Mucosa of stomach (tissue), 1 donor: Measurements from ENCODE around the gene RNF214.
"Not testable (repeated sequence)": the region's sequence is repeated elsewhere in the genome, so short reads cannot be mapped to it uniquely, and the experiment has no call there.

Source experiments
- H3K27me3 ChIP-seq: one replicate; pipeline ENCODE4 v1.7.0; 2013; ENCODE audit warnings: mild to moderate bottlenecking, low read length; ENCODE audit not compliant: control insufficient read depth, insufficient read depth
- H3K36me3 ChIP-seq: one replicate; pipeline ENCODE4 v1.7.0; 2013; ENCODE audit warnings: low read length; ENCODE audit not compliant: control insufficient read depth, insufficient read depth
- H3K4me1 ChIP-seq: one replicate; pipeline ENCODE4 v1.7.0; 2013; ENCODE audit warnings: mild to moderate bottlenecking, low read length; ENCODE audit not compliant: control insufficient read depth, insufficient read depth
- H3K4me3 ChIP-seq: one replicate; pipeline ENCODE4 v1.7.0; 2013; ENCODE audit warnings: low read length
- H3K9ac ChIP-seq: one replicate; pipeline ENCODE4 v1.7.0; 2013; ENCODE audit warnings: mild to moderate bottlenecking, low read length, moderate library complexity
- H3K9me3 ChIP-seq: one replicate; pipeline ENCODE4 v1.7.0; 2013; ENCODE audit warnings: mild to moderate bottlenecking, low read length, moderate library complexity; ENCODE audit not compliant: control insufficient read depth
- donor health status: Pancreatic carcinoma.

Gene RNF214

GRCh38 chr11:117327255-117327566 is 94.7 kb downstream of the RNF214 start:
- not testable (repeated sequence) for H3K4me1 ChIP-seq, H3K27me3 ChIP-seq, H3K36me3 ChIP-seq, H3K4me3 ChIP-seq, H3K9me3 ChIP-seq, H3K9ac ChIP-seq

- H3K27me3 ChIP-seq = no peaks in the 10 kb centered on the region
- H3K4me1 ChIP-seq = peaks cover 6% of the 10 kb centered on the region
- no peaks in the 10 kb centered on the region for H3K9me3 ChIP-seq
- no peaks in the 10 kb centered on the region for H3K36me3 ChIP-seq
- H3K4me3 ChIP-seq = peak within 1 kb of the TSS; percentile 90
- peak within 1 kb of the TSS; percentile 65 for H3K9ac ChIP-seq
Measured at GRCh38 chr11:117327567-117328374, 95.3 kb downstream of the RNF214 start, which contains the start of gene CEP164. Gene CEP164, plus strand, starts transcription at chr11:117327854. Its CDS starts 10,733 bp downstream, at chr11:117338587.

DNA sequence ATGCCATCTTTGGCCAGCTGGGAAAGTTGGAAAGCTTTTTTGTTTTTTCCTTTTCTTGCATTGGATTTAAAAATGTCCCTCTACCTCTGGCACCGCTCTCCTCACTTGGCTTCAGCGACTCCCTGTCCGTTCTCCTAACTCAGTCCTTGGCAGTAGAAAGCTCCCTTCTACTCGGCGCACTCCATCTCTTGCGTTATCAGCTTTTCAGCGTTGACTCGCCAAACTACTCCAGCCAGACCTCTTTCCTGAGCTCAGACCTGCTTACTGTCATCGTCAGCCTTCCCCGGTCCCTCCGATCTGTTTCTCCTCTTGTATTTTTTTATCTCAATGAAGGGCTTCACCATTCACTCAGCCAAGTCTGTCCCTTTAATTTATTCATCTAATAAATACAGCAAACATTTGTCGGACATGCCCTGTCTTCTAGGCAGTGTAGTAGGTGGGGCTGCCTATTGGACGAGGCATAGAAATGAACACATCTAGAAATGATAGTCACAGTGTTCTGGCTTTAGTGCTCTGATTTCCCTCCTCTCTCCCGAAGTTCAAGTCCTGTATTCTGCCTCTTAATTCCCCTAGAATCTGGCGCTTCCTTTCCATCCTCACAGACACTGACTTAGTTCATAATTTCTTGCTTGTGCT is 96.0 kb downstream of the RNF214 start:
- peak overlapping the region; percentile 90 for H3K4me3 ChIP-seq
- H3K36me3 ChIP-seq = no peaks in the 10 kb centered on the region
- peaks cover 6% of the 10 kb centered on the region for H3K4me1 ChIP-seq
- H3K9me3 ChIP-seq = no peaks in the 10 kb centered on the region
- H3K9ac ChIP-seq = peak overlapping the region; percentile 65
- no peaks in the 10 kb centered on the region for H3K27me3 ChIP-seq

DNA sequence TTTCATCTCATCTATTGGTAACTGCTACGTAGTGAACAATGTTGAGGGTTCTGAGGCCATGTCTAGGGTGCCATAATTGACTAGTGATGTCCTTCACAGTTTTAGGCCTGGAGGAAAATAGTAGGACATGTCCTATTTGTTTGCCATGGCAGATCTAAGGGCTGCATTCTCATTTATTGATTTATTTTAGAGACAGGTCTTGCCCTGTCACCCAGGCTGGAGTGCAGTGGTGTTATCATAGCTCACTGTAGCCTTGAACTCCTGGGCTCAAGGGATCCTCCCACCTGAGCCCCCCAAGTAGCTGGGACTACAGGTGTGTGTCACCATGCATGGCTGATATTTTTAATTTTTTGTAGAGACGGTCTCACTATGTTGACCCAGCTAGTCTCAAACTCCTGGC is 100.4 kb downstream of the RNF214 start:
- no peak overlapping the region for H3K9ac ChIP-seq
- no peaks in the 10 kb centered on the region for H3K27me3 ChIP-seq
- H3K4me3 ChIP-seq = no peak overlapping the region
- no peaks in the 10 kb centered on the region for H3K36me3 ChIP-seq
- H3K9me3 ChIP-seq = no peaks in the 10 kb centered on the region
- peaks cover 6% of the 10 kb centered on the region for H3K4me1 ChIP-seq

DNA sequence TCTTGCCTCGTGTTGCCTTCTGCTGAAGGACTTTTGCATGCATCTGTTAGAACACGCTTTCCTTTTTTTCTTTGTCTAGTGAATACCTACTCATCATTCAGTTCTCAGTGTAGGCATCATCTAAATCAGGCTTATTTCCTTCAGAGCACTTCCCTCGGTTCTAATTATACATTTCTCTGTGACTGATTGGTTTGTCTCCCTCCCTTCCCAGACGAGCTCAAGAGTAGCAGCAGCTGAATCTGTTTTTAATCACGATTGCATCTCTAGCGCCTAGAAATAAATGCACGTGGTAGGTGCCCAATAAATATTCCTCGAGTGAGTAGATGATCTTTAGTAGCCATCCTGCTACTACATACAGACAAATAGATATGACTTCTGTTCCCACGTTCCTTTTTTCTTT is 101.4 kb downstream of the RNF214 start:
- peaks cover 3% of the 10 kb centered on the region for H3K4me1 ChIP-seq
- H3K36me3 ChIP-seq = no peaks in the 10 kb centered on the region
- no peaks in the 10 kb centered on the region for H3K9me3 ChIP-seq
- H3K4me3 ChIP-seq = no peak overlapping the region
- no peak overlapping the region for H3K9ac ChIP-seq
- no peaks in the 10 kb centered on the region for H3K27me3 ChIP-seq

- H3K4me1 ChIP-seq = no peaks in the 10 kb centered on the region
- H3K4me3 ChIP-seq = no peak overlapping the region
- H3K9ac ChIP-seq = no peak overlapping the region
- no peaks in the 10 kb centered on the region for H3K27me3 ChIP-seq
- no peaks in the 10 kb centered on the region for H3K36me3 ChIP-seq
- no peaks in the 10 kb centered on the region for H3K9me3 ChIP-seq
Measured at GRCh38 chr11:117334896-117335295, 102.4 kb downstream of the RNF214 start.

- Histone ChIP-seq H3K4me1 (no peaks in the 10 kb centered on the region), H3K4me3 (no peak overlapping the region), H3K36me3 (no peaks in the 10 kb centered on the region), H3K9me3 (no peaks in the 10 kb centered on the region), H3K9ac (no peak overlapping the region), H3K27me3 (no peaks in the 10 kb centered on the region)
Measured at GRCh38 chr11:117335399-117335798, 102.9 kb downstream of the RNF214 start.
